ENCODE data around the gene RAB3C.

Gene RAB3C

GRCh38 chr5:58778888-58779287, 196.0 kb downstream of the RAB3C start:
- DNase-seq, result no peak

DNA sequence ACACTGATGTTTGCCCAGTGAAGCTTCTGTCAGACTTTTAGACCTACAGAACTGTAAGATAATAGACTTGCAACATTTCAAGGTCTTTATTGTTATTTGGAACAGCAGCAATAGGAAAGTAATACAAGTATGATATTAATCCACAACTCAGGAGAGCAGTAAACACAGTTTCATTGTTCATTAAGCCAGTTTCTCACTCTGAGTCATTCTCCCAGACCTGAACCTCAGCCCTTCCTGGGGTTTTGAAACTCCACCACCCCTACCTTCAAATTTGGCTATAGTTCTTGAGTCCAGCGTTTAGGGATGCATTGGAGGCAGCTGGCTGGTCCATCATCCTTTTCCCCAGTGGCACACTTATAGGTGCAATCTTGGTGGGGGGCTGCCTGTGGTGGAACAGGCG, 203.2 kb downstream of the RAB3C start:
- no peak for DNase-seq

DNA sequence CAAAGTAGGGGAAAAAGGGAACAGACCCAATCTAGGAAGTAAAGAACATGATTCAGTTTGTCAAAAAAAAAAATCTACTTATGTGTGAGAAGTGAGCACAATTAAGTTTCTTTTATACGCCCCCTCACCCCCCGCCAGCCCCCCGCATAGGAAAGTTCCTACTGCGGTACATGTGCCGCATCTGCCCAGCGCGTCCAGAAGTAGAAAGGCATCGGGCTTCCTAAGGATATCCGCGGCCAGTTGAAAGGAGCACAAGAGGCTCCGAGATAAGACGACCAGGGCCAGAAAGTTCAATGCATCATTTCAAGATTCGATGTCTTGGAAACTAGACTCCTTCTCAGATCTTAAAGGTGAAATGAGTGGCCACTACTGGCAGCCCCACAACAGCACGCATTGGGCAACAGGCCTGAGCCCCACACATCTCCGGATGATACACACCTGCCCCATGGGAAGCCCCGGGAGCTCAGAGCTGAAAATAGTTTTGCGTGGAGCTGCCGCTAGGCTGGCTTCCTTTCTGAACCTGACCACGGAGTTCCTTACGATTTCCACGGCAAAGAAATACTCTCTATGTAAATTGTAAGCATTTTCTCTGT, 203.9 kb downstream of the RAB3C start:
- no peak for DNase-seq

- DNase-seq, result no peak
Measured at GRCh38 chr5:58787987-58788386, 205.1 kb downstream of the RAB3C start.

DNA sequence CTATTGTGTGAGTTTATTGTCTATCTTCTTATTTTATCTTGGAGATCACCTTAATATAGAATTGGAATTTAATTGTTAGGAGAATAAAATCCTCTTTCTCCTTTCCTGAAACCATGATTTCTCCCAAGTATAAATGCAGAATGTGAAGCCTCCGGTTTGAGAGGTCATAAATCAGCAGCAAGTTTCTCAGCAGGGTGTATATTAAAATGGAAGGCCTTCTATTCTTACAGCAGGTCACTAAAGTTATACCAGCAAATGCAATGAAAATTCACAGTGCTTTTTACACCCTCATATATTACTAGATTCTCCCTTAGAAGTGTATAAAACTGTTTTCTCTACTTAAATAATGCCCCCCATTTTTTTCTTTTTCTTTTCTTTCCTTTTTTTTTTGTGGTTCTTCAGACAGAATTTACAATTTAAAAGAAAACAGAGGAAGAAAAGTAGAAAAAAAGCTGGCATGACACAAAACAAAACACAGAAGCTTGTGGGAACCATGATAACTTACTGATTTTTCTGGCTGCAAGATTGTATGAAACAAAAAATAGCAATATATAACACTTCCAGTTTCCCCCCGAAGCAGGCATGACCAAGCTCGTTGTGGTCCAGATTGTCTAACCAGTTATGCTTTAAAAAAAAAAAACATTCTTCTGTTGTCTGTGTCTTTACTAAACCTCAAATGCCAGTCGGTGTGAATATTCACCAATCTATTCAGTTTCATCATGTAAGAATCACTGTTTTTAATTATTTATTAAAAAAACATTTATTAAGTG, 211.2 kb downstream of the RAB3C start:
- DNase-seq, result no peak

- DNase-seq, result no peak
Measured at GRCh38 chr5:58794875-58795274, 212.0 kb downstream of the RAB3C start.

DNA sequence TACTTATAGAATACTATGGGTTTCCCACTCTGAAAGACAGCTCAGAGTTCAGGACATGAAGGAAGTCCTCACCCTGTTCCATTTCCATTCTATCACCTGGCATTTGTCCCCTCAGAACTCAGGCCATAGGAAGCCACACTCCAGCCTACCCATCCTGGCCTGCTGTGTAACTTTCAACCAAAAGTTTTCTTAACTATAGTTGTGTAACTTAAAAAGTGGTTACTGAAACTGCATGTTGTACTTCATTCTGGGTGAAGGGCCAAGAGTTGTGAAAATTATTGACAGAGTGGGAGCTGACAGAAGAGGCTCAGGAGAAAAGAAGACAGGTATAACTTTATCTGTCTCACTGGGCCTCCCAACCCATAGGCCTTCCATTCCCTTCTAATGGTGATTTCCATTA, 212.5 kb downstream of the RAB3C start:
- no peak for DNase-seq

- DNase-seq, result no peak
Measured at GRCh38 chr5:58797021-58797420, 214.1 kb downstream of the RAB3C start.

- no peak for DNase-seq
Measured at GRCh38 chr5:58800356-58800755, 217.5 kb downstream of the RAB3C start.

DNA sequence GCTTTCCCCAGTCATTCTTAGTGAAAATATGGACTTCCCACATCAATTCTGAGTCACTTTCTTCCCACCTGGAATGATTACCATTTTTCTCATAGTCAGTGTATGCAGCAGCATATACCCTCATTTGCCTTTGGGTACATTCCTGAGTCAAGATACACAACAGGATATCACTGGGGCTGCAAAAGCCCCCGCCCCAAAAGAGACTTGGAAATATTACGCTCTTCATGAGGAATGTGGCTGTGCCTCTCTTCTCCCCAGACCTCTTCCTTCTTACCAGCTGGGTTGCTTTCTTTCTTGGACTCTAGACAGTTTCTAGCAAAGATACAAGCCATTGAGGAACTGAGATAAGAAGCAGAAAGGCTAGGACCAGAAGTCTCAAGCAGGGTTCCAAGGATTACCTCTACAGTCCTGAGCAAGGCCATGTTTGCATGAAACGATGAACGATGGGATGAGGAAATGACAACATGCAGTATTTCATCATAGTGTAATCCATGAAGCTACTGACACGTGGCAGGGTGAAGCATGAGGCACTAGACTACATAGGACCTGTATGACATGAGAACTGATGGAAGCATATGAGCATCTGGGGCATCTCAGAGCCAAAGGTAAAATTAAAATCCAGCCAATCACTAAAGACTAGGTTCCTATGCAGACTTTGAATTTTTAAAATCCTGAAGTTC, 218.1 kb downstream of the RAB3C start:
- no peak for DNase-seq

DNA sequence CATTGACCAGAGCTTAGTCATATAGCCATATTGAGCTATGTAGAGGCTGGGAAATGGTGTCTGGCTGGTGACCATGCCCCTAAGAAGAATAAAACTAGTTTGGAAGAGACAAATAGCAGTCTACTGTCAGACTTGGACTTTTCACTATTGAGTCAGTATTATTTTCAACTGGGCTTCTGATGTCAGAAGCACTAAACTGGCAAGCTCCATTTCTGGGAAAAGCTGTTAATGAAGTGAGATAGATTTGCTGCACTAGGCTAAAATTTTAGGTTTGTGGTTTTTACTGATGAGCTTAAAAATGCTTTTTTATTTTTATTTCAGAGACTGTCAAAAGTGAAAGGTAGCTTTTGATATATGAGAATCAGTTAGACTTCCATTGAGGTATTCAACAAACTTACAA, 220.2 kb downstream of the RAB3C start:
- no peak for DNase-seq

- no peak for DNase-seq
Measured at GRCh38 chr5:58804291-58804690, 221.4 kb downstream of the RAB3C start.

DNA sequence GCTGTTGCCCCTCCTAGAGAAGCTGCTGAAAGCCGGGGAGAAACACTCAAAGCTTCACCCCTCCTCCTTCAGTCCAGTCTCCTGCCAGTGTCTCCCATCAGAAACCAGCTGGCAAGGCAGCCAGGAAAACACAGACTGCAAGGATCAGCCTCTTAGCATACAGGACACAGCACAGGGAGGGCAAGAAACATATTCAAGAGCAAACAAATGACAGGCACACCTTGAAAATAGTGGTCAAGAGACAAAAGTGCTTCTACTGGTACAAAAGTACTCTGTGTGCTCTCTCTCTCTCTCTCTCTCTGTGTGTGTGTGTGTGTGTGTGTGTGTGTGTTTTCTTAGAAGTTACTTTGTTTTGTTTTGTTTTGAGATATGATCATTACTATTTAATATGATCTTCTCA, 227.2 kb downstream of the RAB3C start:
- no peak for DNase-seq

GRCh38 chr5:58813855-58814254, 231.0 kb downstream of the RAB3C start:
- DNase-seq, result no peak

DNA sequence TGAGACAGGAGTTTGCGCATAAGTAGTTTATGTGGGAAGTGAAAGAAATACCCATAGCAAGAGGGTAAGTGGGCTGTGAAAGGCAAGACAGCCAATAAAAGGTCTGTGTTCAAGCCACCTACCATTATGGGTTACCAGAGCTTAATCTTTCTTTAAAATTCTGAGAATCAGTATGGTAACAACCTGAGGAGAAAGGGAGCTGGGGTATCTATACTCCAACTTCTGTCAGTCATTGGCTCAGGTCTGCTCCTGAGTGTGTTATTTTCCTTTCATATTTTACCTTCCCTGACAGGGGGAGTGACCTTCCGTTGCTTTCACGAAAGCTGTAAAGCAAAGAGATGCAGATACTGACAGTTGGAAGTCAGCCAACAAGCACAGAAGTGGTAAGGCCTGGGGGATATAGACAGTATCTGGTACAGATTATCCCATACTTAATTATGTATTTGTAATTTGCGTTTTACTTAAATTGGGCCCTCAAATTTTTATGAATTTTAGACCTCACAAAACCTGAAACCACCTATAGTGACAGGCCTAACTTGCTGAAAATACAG, 233.4 kb downstream of the RAB3C start:
- DNase-seq, result no peak

GRCh38 chr5:58818465-58818864, 235.6 kb downstream of the RAB3C start:
- DNase-seq, result no peak

DNA sequence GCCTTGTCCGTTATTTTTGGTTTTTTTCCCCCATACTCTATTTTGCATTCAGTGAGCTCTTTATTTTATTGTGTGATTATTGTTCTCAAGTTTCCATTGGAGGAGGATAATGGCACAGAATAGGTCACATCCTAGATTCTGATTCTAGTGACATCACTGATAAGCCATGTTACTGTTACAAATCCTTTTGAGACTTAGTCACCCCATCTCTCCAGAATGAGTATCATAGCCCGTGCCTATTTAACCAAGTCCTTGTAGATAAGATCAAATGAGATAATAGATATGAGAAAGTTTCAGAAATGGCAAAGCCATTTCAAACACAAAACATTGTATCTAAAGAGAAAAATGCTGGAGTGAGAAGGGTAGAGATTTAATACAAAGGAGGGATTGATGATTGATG, 242.6 kb downstream of the RAB3C start:
- no peak for DNase-seq

- no peak for DNase-seq
Measured at GRCh38 chr5:58825899-58826298, 243.0 kb downstream of the RAB3C start.

DNA sequence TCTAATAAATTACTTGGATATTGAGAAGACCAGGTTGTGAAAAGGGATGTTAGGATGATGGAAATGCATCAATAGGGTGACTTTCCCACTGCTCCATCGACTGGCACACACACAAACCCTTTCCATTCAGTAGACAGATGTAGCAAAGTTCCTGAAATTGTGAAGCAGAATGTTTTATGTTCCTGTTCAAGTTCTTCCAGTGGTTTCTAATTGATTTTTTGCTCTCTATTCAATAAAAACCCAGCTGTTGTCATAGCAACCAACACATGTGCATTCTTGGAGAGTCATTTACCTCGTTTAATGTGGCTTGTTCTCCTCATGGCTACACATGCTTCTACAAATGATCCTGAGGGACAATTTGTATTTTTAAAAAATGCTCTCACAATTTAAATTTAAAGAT, 244.6 kb downstream of the RAB3C start:
- no peak for DNase-seq

DNA sequence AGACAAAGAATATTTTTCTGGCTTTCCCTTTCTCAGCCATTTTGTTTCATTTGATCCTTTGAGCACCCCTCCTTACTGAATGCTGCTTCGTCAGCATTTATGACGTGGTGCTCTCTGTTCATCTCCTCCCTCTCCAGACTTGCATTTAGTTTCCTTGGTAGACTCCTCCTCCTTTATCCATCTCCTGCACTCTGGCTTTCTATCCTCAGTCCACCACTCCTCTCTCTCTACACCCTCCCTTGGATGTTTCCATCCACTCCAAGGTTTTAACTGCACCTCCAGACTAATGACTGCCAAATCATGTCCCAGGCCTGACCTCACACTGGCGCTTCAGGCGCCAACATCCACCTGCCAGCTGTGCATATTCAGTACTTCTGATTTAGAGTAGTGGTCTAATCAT, 245.4 kb downstream of the RAB3C start:
- no peak for DNase-seq

DNA sequence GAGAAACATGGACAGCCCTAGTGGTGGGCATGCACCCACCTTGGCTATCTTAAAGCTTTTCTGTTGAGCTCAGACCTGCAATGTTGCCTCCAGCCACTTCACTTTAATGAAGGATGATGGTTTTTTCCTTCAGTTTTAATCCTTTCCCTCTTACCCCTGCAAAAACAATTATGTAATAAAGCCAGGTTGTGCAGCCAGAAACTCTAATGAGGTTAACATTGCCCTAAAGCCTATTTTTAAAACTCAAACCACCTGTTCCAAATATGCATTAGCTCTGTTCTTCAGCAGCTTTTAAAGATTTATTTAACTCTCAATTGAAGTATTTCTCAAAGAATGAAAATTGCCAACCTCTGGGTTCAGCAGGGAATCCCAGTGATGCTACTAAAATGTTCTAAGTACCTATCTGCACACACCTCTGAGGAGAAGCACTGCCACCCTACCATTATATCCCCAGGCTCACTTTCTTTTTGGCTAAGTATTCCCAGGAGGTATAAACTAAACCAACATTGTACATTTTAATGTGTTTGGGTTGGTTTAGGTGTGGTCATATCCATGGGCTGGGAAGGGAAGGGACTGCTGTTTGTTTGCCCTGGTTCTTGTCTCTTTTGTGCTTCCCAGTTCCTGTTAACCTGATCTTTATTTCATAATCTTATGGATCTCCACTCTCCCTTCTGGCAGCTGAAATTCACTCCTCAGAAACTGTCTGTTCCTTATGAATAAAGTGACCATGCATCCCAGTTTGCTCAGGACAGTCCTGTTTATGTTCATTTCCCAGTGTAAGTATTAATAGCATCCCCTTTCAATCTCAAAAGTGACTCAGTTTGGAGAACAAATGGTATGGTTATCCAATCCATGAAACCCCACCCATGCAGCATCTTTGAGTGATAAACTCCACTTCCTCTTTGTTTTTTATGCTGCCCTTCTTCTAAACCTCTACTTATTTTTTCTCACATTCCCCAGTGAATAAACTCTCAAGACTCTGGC, 251.7 kb downstream of the RAB3C start:
- no peak for DNase-seq

DNA sequence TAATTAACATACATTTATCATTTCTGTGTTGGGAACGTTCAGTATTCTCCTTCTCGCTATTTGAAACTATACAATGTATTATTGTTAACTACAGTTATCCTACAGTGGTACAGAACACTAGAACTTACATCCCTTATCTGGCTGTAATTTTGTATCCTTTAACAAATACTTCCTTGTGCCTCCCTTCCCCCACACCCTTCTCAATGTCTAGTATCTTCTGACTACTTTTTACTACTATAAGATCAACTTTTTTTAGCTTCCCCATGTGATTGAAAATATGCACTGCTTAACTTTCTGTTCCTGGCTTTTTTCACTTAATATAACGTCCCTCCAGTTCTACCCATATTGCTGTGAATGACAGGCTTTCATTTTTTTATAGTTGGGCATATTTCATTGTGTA, 253.5 kb downstream of the RAB3C start:
- no peak for DNase-seq

- no peak for DNase-seq
Measured at GRCh38 chr5:58838729-58839128, 255.9 kb downstream of the RAB3C start.

Measured in AML-193 (cell line).